ENCODE data around the gene ADCYAP1R1.

ADCYAP1R1 gene

DNA sequence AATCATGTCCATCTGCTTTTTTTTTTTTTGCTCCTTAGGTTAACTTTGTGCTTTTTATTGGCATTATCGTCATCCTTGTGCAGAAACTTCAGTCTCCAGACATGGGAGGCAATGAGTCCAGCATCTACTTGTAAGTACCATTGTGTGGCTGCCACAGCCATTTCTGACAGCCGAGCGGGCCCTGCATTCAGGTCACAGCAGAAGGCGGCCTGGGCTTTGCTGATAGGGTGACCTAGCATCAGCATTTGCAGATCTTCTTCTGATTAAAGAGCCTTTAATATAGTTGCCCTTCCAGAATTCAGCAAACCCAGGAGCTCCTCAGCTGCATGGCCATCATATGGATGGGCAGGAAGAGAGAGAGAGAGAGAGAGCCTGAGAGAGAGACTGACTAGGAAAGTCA, 40.5 kb downstream of the ADCYAP1R1 start:
- no peak for DNase-seq

DNA sequence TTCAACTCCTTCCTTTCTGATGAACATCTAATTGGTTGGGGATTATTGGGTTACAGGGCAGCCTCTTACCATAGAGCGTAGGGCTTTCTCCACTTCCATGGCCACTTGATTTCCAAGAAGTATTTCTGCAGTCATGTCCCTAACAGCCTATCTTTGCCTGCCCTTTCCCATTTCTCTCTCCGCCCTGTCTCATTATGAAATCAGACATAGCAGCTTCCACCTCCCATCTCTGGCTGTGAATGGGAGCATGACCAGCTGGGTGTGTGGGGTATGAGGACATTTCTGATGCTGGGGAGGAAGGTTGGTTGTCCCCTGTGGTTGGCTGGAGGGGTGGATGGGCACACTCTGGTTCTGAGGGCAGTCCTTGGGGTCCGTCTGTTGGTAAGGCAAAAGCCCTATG, 41.2 kb downstream of the ADCYAP1R1 start:
- no peak for DNase-seq

DNA sequence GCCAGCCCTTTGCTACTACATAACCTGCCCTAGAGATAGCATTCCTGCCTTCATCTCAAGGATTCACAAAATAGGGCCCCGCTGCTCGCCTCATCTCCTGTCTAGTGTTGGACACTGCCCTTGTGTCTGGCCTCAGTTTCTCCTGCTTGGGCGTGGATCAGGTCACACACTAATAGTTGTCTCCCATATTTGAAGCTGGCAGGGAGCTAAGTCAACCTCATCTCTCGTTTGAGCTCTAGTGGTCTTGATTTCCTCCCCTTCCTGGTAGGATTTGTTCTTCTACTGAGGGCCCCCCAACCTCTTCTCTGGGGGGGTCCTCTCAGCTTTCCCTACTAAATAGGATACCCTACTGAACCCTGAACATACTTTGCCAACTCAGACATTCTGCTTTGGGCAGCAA, 42.2 kb downstream of the ADCYAP1R1 start:
- DNase-seq: no peak

DNA sequence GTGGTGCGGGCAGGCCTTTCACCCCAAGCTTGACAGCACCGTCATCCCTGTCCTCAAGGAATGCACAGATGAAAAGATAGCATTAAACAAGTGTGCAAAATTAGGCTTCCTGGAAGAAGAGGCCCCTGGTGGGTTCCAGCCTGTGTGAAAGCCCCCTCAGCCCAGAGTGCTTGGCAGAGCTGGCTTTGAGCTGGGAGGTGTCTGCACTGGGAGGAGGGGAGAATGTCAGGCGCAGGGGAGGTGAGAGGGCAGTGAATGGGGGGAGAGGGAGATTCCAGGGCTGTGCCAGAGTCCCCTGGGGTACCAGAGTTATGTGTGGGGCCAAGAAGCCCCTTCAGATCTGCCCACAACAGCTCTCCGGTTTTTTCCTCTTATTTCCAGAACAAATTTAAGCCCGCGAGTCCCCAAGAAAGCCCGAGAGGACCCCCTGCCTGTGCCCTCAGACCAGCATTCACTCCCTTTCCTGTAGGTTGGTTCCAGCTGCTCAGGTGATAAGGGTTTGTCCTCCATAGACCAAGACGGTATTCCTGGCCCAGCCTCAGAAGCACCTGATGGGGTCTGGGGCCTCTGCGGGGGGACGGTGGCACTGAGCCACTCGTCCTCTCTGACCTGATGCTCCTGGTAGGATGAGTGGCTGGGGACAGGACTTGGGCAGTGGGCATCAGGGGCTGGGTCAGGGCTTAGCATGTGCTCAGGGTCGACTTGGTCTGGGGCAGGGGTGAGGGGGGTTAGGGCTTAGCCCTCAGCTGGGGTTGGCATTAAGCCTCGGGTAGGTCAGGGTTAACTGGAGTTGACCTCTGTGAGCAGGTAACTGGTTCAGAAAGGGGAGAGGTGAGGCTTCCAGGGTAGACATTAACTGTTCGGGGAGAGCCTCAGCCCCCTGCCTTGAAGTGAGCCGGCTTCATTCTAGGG, 43.4 kb downstream of the ADCYAP1R1 start:
- no peak for DNase-seq

GRCh38 chr7:31096198-31096876, 44.2 kb downstream of the ADCYAP1R1 start:
- DNase-seq: no peak

GRCh38 chr7:31096877-31097258, 44.8 kb downstream of the ADCYAP1R1 start:
- DNase-seq: no peak

DNA sequence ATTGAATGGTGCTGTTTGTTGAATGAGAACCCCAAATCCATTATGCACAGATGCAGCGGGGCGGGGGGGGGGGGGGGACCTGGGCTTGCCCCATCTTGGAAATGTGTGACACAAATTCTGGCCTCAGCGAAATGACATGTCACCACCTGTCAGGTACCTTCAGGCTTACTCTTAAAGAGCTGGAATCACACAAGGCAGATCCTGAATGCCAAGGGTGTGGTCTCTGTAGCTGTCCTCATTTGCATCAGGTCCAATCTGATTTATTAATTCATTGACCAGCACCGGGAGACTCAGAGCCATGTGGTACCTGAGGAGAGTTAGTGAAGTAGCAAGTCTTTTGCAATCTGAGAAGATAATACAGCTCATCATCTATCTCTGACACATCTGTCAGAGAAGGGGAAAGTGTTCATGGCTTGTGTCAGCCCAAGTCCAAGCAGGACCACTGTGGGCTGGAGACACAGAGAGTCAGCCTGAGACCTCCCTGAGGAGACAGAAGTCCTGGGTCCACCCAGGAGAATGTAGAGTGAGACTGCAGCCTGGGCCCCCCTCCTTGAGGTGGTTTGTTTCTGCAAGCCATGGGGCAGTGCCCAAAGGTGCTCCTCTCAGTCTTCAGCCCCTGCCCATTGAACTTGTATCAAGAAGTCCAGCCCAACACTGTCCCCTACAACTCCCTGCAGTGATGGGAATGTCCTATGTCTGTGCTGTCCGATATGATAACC, 46.7 kb downstream of the ADCYAP1R1 start:
- DNase-seq: no peak

GRCh38 chr7:31099451-31100444, 47.6 kb downstream of the ADCYAP1R1 start:
- no peak for DNase-seq

GRCh38 chr7:31100445-31100844, 48.3 kb downstream of the ADCYAP1R1 start:
- DNase-seq: no peak

GRCh38 chr7:31100871-31101270, 48.8 kb downstream of the ADCYAP1R1 start:
- DNase-seq: no peak

GRCh38 chr7:31101544-31101943, 49.4 kb downstream of the ADCYAP1R1 start:
- no peak for DNase-seq

DNA sequence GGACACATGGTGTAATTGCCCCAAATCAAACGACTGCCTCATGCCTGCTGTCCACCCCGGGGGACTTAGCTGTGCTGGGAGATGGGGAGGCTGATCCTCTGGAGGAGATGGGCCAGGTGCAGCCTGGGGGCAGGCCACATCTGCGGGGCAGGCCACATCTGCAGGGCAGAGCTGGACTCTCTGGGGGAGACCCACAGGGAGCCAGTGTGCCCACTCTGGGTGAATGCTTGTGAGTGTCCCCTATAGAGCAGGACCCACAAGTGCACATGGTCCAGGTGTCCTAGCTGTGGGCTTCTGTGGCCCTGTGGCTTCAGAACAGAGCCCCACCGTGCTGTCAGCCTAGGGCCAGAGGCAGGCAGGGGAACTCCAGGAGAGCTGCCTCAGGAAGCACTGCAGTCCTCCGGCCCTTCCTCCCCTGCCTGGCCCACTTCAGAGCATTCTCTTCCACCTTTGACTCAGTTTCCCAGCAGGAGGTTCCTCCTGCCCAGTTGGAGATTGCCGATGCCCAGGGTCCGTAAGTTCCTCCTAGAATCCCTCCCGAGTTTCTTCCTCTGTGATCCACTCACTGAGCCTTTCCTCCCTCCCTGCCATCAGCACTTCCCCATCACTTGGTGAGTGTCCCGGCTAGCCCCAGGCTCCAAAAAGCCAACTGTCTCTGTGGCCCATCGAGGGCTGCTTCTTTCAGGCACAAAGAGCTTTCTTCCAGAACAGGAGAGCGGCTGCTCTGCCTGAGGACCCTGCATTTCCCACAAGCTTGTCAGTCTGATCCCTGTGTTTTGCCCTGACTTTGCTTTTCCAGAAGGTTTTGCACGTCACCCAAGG, 50.3 kb downstream of the ADCYAP1R1 start:
- no peak for DNase-seq

GRCh38 chr7:31102973-31103850, 51.1 kb downstream of the ADCYAP1R1 start:
- DNase-seq: no peak

DNA sequence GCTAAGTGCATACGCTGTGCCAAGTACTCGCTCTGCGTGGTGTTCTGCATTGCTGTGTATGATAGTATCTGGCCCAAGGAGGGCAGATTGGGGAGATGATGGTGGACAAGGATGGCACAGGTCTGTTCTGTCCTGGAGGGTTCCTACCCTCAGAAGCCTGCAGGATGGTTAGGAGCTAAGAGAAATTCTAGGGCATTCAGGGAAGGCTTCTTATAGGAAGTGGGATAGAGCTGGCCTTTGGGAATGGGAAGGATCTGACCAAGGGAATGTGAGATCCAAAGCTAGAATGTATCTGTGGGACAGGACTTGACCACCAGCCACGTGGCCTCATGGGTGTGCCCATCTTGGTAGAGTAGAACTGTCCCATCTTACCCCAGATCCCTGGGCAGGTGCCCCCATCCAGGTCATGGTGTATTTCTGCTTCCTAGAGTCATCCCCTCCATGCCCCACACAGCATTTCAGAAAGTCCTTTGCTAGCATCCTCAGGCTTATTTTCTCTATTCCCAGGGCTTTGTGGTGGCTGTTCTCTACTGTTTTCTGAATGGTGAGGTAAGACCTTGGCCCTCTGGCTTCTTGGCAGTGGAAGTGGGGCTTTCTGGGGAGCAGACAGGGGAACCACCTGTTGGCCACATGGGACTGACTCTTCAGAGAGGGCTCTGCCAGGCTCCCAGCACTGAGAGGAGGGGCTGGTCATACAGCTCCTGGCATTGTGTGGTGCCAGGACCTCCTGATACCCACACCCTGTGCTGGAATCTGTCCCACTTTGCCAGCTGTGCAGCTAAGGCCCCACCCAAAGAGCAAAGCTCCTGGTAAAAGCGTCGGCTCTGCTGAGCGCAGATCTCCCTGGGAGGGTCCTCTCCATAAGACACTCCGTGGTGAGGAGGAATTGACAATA, 52.5 kb downstream of the ADCYAP1R1 start:
- no peak for DNase-seq

- DNase-seq: no peak
Measured at GRCh38 chr7:31105256-31105950, 53.3 kb downstream of the ADCYAP1R1 start.

- no peak for DNase-seq
Measured at GRCh38 chr7:31106303-31107105, 54.4 kb downstream of the ADCYAP1R1 start.
